ENCODE data around the gene GYPC.

GRCh38 chr2:126715111-126715510 lies 59.2 kb downstream of the GYPC start:
- no peak for TF ChIP-seq EZH2 (IDR thresholded peaks at IDR 0.05; ENCODE audit: insufficient read depth, poor library complexity, severe bottlenecking)
- no peak for TF ChIP-seq EZH2phosphoT487 (IDR thresholded peaks at IDR 0.05; ENCODE audit: insufficient read depth, low read depth)

Data from GM23248 (cell line).